GM12878 (cell line): ENCODE measurements around the gene KDM4F. TPM values are rescaled to one million over a fixed set of nuclear protein-coding genes. Genes with fewer than 3 reads are reported as not detected.
A peak's percentile ranks its signal among the peaks of the same experiment; 100 is the strongest.
"Not testable (repeated sequence)": the region's sequence is repeated elsewhere in the genome, so short reads cannot be mapped to it uniquely, and the experiment has no call there.

Experiments
- ATAC-seq: fragments of 200-7000 bp; cut with Tn5 transposase; 3 replicates; pipeline ENCODE4 v1.9.1; 2020; ENCODE audit warnings: mild to moderate bottlenecking, moderate library complexity
- BruUV-seq: library from RNA; stranded (reverse); fragments of 400-500 nt; replicated peaks from 2 replicates; lab custom pipeline; 2021; lab: Mats Ljungman, UMichigan
- CTCF ChIA-PET: fragments of 300-600 bp; sonication (Branson Sonifier 250); formaldehyde crosslinking; extraction: SDS; loops from one replicate; lab custom pipeline; 2021; ENCODE audit warnings: inconsistent platforms; lab: Yijun Ruan, JAX
- POLR2A ChIA-PET: fragments of 350-600 bp; formaldehyde crosslinking; extraction: SDS; loops from one replicate; lab custom pipeline; 2021; ENCODE audit warnings: inconsistent platforms; lab: Charles Lee
- RAD21 ChIA-PET: fragments of 300-600 bp; sonication (Branson Sonifier 250); formaldehyde crosslinking; loops from one replicate; lab custom pipeline; 2023; ENCODE audit warnings: antibody characterized with exemption; ENCODE audit not compliant: unreplicated experiment; lab: Charles Lee
- SMC1A ChIA-PET: fragments of 300-600 bp; sonication (Branson Sonifier 250); formaldehyde crosslinking; loops from one replicate; lab custom pipeline; 2023; ENCODE audit not compliant: unreplicated experiment, uncharacterized antibody; lab: Charles Lee
- DNase-seq: peaks from one replicate; pipeline ENCODE4 v3.0.0-alpha.2; 2011; ENCODE audit warnings: low read depth, low spot score
- FAIRE-seq: peaks from 3 replicates; lab custom pipeline; 2011; peaks lifted over from hg19 to GRCh38; lab: Jason Lieb, UNC
- H2AFZ ChIP-seq: 2 replicates; pipeline ENCODE4 v1.6.0; 2011; ENCODE audit warnings: low read depth, low read length, control low read depth; ENCODE audit not compliant: control insufficient read depth
- H3K27ac ChIP-seq: 2 replicates; pipeline ENCODE4 v1.5.1; 2011; ENCODE audit warnings: control low read depth; ENCODE audit not compliant: control insufficient read depth, insufficient read depth
- H3K27me3 ChIP-seq, 2 experiments: replicated peaks in 1 of 2; 2 replicates each; pipeline versions ENCODE4 v1.6.0 to v1.6.1; 2011; ENCODE audit warnings: low read length in 1 of 2; ENCODE audit not compliant: control insufficient read depth in 2 of 2, insufficient read depth in 2 of 2
- H3K36me3 ChIP-seq, 2 experiments: 2 replicates each; pipeline ENCODE4 v1.5.1; 2011; ENCODE audit warnings: low read length in 1 of 2; ENCODE audit not compliant: control insufficient read depth in 2 of 2, insufficient read depth in 2 of 2
- H3K4me1 ChIP-seq: 2 replicates; pipeline ENCODE4 v1.6.1; 2011; ENCODE audit warnings: mild to moderate bottlenecking, low read length, moderate library complexity, mixed read lengths; ENCODE audit not compliant: control insufficient read depth, insufficient read depth
- H3K4me2 ChIP-seq: 2 replicates; pipeline ENCODE4 v1.6.0; 2011; ENCODE audit warnings: control low read depth; ENCODE audit not compliant: control insufficient read depth, insufficient read depth
- H3K4me3 ChIP-seq: fragments of 200-600 bp; sonication (generic); 2 replicates; pipeline ENCODE4 v1.5.1; 2016
- H3K79me2 ChIP-seq: 2 replicates; pipeline ENCODE4 v1.6.0; 2011; ENCODE audit warnings: low read length; ENCODE audit not compliant: control insufficient read depth, insufficient read depth
- H3K9ac ChIP-seq: 2 replicates; pipeline ENCODE4 v1.8.0; 2011; ENCODE audit warnings: low read length, control low read depth, mixed read lengths; ENCODE audit not compliant: control insufficient read depth, insufficient read depth
- H3K9me3 ChIP-seq: replicated peaks from 3 replicates; pipeline ENCODE4 v1.5.1; 2011; ENCODE audit warnings: mild to moderate bottlenecking, low read length; ENCODE audit not compliant: control insufficient read depth, insufficient read depth
- H4K20me1 ChIP-seq: 2 replicates; pipeline ENCODE4 v1.6.0; 2011; ENCODE audit not compliant: control insufficient read depth, insufficient read depth
- JUNB ChIP-seq: IDR thresholded peaks from 2 replicates; pipeline ENCODE4 v1.6.1; 2016; ENCODE audit warnings: antibody characterized with exemption, mild to moderate bottlenecking
- KAT2A ChIP-seq: conservative IDR thresholded peaks from 2 replicates; pipeline ENCODE4 v1.6.1; 2011; ENCODE audit warnings: low read depth, low read length; ENCODE audit not compliant: control insufficient read depth
- RELA ChIP-seq: fragments of 450-650 bp; IDR thresholded peaks from 2 replicates; pipeline ENCODE4 v1.8.0; 2014; ENCODE audit warnings: borderline replicate concordance; ENCODE audit not compliant: partially characterized antibody
- ZBTB4 ChIP-seq: fragments of 450-650 bp; formaldehyde crosslinking; IDR thresholded peaks from 2 replicates; pipeline ENCODE4 v1.4.0; 2022; ENCODE audit warnings: mild to moderate bottlenecking, moderate library complexity
- WGBS: methylation state at CpG from one replicate; pipeline ENCODE4 v1.1.6; 2016; ENCODE audit warnings: low lambda C conversion rate; ENCODE audit not compliant: insufficient replicate concordance, insufficient coverage; ENCODE audit errors: missing lambda C conversion rate; 5-methylcytosine and 5-hydroxymethylcytosine counted together
- in situ Hi-C: fragments of 300-500 bp; cut with MboI; formaldehyde crosslinking; loops from 9 replicates; pipeline ENCODE4 v1.14.3; 2018; ENCODE audit warnings: mixed read lengths
- intact Hi-C: fragments of 100-400 bp; cut with micrococcal nuclease; formaldehyde crosslinking; loops from one replicate; pipeline ENCODE4 v1.14.2; 2022; ENCODE audit not compliant: unreplicated experiment
- polyA plus RNA-seq, 11 experiments: library from polyadenylated mRNA; depleted of rRNA in 4 of 11; unstranded in 6 of 11; stranded (reverse) in 5 of 11; fragments of >200 nt; fragmentation: Nextera tagmentation in 4 of 11; fragmentation: Illumina TruSeq in 1 of 11; extraction: Ambion mirVana in 4 of 11; extraction: Trizol in 1 of 11; gene quantifications; 1 replicate in 1 of 11; 2 replicates in 10 of 11; pipeline versions ENCODE4 v1.2.1 to v1.2.3, GENCODE V29; 2011 to 2016; ENCODE audit warnings: inconsistent platforms in 2 of 11, missing spikeins in 2 of 11, low read depth in 1 of 11
- total RNA-seq, 4 experiments: library from RNA; depleted of rRNA in 3 of 4; stranded (reverse); fragments of >200 nt in 3 of 4; fragmentation: Illumina TruSeq in 1 of 4; extraction: Trizol in 1 of 4; gene quantifications; 2 replicates each; pipeline versions ENCODE4 v1.2.1 to v1.2.3, GENCODE V29; 2013 to 2021
- TF ChIP-seq, protein P1 (sequence below): IDR thresholded peaks from 2 replicates; pipeline ENCODE4 v1.6.1; 2012; ENCODE audit warnings: improper control_type of control experiment, low read depth, low read length; ENCODE audit not compliant: insufficient replicate concordance

The KDM4F gene
- total and polyA plus RNA-seq, 10 of the 15 experiments (the other 5 are each of a cell fraction or from before 2014, with no cell fraction given): not detected

- TF ChIP-seq, protein P1, sequence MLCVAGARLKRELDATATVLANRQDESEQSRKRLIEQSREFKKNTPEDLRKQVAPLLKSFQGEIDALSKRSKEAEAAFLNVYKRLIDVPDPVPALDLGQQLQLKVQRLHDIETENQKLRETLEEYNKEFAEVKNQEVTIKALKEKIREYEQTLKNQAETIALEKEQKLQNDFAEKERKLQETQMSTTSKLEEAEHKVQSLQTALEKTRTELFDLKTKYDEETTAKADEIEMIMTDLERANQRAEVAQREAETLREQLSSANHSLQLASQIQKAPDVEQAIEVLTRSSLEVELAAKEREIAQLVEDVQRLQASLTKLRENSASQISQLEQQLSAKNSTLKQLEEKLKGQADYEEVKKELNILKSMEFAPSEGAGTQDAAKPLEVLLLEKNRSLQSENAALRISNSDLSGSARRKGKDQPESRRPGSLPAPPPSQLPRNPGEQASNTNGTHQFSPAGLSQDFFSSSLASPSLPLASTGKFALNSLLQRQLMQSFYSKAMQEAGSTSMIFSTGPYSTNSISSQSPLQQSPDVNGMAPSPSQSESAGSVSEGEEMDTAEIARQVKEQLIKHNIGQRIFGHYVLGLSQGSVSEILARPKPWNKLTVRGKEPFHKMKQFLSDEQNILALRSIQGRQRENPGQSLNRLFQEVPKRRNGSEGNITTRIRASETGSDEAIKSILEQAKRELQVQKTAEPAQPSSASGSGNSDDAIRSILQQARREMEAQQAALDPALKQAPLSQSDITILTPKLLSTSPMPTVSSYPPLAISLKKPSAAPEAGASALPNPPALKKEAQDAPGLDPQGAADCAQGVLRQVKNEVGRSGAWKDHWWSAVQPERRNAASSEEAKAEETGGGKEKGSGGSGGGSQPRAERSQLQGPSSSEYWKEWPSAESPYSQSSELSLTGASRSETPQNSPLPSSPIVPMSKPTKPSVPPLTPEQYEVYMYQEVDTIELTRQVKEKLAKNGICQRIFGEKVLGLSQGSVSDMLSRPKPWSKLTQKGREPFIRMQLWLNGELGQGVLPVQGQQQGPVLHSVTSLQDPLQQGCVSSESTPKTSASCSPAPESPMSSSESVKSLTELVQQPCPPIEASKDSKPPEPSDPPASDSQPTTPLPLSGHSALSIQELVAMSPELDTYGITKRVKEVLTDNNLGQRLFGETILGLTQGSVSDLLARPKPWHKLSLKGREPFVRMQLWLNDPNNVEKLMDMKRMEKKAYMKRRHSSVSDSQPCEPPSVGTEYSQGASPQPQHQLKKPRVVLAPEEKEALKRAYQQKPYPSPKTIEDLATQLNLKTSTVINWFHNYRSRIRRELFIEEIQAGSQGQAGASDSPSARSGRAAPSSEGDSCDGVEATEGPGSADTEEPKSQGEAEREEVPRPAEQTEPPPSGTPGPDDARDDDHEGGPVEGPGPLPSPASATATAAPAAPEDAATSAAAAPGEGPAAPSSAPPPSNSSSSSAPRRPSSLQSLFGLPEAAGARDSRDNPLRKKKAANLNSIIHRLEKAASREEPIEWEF: no peak
- TF ChIP-seq KAT2A (no peak), RELA (no peak), JUNB (no peak), ZBTB4 (CRISPR knock-in tag) (no peak)
- TF ChIP-seq, all 136 proteins: peak for 0
Observed at GRCh38 chr11:95035316-95035715, 13.9 kb upstream of the KDM4F start (continued).

DNA sequence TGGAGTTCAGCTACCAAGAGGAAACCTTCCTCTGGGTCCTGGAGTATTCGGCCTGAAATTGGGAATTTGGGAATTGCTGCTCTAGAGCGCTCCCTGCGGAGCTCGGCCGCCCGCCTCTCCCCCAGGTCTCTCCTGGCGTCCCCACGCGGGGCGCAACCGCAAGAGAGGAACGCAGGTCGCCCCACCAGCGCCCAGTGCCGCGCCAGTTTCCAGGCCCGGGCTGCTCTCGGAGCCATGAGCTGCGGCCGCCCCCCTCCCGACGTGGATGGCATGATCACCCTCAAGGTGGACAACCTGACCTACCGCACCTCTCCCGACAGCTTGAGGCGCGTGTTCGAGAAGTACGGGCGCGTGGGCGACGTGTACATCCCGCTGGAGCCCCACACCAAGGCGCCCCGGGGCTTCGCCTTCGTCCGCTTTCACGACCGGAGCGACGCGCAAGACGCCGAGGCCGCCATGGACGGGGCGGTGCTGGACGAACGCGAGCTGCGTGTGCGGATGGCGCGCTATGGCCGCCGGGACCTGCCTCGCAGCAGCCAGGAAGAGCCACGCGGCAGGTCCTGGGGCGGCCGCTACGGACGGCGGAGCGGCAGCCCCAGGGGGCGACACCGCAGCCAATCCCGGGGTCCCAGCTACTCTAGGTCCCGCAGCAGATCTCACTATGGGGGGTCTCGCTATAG is 11.7 kb upstream of the KDM4F start:
- H3K79me2 ChIP-seq, POLR2A ChIA-PET, H4K20me1 ChIP-seq, H3K27me3 ChIP-seq, intact Hi-C loops, H3K9me3 ChIP-seq, in situ Hi-C loops, FAIRE-seq, H3K4me3 ChIP-seq, BruUV-seq, H3K36me3 ChIP-seq, DNase-seq, SMC1A ChIA-PET, H2AFZ ChIP-seq, H3K27ac ChIP-seq, H3K9ac ChIP-seq, H3K4me1 ChIP-seq, H3K4me2 ChIP-seq, RAD21 ChIA-PET, CTCF ChIA-PET: not testable (repeated sequence)
- peak; percentile 21; the same call in 1 of the 3 replicates for ATAC-seq
- 63% methylated on average over 69 of the region's 71 CpGs for WGBS
